Measurements from ENCODE around the gene KMT2A.

The KMT2A gene

GRCh38 chr11:118491041-118491440 lies 54.7 kb downstream of the KMT2A start:
- H3K4me1 ChIP-seq (ENCODE audit: control insufficient read depth, insufficient read depth, low read length) = no peaks in the 10 kb centered on the region
- no peaks in the 10 kb centered on the region for H3K9me3 ChIP-seq (ENCODE audit: control insufficient read depth, insufficient read depth, low read depth, low read length)
- no peaks in the 10 kb centered on the region for H3K27me3 ChIP-seq (ENCODE audit: control insufficient read depth, insufficient read depth, low read length)
- no peak overlapping the region for H3K27ac ChIP-seq (ENCODE audit: low read depth, low read length)
- H3K9ac ChIP-seq (ENCODE audit: low read length) = no peak overlapping the region
- no peak overlapping the region for H3K4me3 ChIP-seq (ENCODE audit: low read depth, low read length)
- H3K36me3 ChIP-seq (ENCODE audit: control insufficient read depth, insufficient read depth, low read length) = peaks cover 83% of the 10 kb centered on the region

DNA sequence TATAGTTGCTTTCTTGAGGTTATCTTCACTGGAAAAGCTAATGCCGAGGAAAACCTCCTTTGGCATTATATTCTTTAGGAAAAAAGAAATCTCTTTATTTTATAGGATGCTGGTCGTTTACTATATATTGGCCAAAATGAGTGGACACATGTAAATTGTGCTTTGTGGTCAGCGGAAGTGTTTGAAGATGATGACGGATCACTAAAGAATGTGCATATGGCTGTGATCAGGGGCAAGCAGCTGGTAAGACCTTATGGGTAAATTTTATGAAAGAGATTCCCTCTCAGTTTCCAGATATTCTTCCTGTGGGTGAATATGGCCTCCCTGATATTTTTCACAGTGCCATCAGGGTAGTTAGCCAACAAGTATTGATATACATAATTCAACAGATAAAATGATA lies 61.5 kb downstream of the KMT2A start:
- Histone ChIP-seq H3K36me3 (ENCODE audit: control insufficient read depth, insufficient read depth, low read length) (peaks cover 97% of the 10 kb centered on the region), H3K27me3 (ENCODE audit: control insufficient read depth, insufficient read depth, low read length) (no peaks in the 10 kb centered on the region), H3K9ac (ENCODE audit: low read length) (no peak overlapping the region), H3K4me1 (ENCODE audit: control insufficient read depth, insufficient read depth, low read length) (no peaks in the 10 kb centered on the region), H3K27ac (ENCODE audit: low read depth, low read length) (no peak overlapping the region), H3K4me3 (ENCODE audit: low read depth, low read length) (no peak overlapping the region), H3K9me3 (ENCODE audit: control insufficient read depth, insufficient read depth, low read depth, low read length) (no peaks in the 10 kb centered on the region)

DNA sequence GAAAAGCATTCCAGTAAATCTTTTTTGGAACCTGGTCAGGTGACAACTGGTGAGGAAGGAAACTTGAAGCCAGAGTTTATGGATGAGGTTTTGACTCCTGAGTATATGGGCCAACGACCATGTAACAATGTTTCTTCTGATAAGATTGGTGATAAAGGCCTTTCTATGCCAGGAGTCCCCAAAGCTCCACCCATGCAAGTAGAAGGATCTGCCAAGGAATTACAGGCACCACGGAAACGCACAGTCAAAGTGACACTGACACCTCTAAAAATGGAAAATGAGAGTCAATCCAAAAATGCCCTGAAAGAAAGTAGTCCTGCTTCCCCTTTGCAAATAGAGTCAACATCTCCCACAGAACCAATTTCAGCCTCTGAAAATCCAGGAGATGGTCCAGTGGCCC lies 66.9 kb downstream of the KMT2A start:
- H3K27ac ChIP-seq (ENCODE audit: low read depth, low read length) = no peak overlapping the region
- H3K9me3 ChIP-seq (ENCODE audit: control insufficient read depth, insufficient read depth, low read depth, low read length) = no peaks in the 10 kb centered on the region
- H3K9ac ChIP-seq (ENCODE audit: low read length) = no peak overlapping the region
- H3K27me3 ChIP-seq (ENCODE audit: control insufficient read depth, insufficient read depth, low read length) = no peaks in the 10 kb centered on the region
- no peak overlapping the region for H3K4me3 ChIP-seq (ENCODE audit: low read depth, low read length)
- no peaks in the 10 kb centered on the region for H3K4me1 ChIP-seq (ENCODE audit: control insufficient read depth, insufficient read depth, low read length)
- H3K36me3 ChIP-seq (ENCODE audit: control insufficient read depth, insufficient read depth, low read length) = peaks cover 98% of the 10 kb centered on the region

DNA sequence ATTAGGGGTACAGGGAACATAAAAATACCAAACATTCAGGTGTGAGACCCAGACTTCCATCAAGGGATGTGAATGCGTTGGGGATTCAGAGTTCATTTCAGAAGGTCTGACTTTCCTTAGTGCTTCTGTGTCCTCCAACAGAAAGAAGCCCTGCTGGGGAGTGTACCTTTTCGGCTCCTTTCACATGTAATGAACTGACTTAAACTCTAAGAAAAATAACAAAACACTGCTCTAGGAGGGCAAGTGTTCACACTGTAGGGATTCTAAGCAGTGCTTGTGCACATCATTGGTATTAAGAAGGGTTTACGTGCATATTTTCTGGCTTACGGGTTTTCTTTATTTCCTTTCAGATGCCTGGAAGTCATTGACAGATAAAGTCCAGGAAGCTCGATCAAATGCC lies 75.3 kb downstream of the KMT2A start:
- no peak overlapping the region for H3K9ac ChIP-seq (ENCODE audit: low read length)
- H3K4me3 ChIP-seq (ENCODE audit: low read depth, low read length) = no peak overlapping the region
- peaks cover 94% of the 10 kb centered on the region for H3K36me3 ChIP-seq (ENCODE audit: control insufficient read depth, insufficient read depth, low read length)
- no peaks in the 10 kb centered on the region for H3K9me3 ChIP-seq (ENCODE audit: control insufficient read depth, insufficient read depth, low read depth, low read length)
- H3K27ac ChIP-seq (ENCODE audit: low read depth, low read length) = peak overlapping the region; percentile 31
- peaks cover 6% of the 10 kb centered on the region; the same call in 1 of the 2 replicates for H3K4me1 ChIP-seq (ENCODE audit: control insufficient read depth, insufficient read depth, low read length)
- no peaks in the 10 kb centered on the region for H3K27me3 ChIP-seq (ENCODE audit: control insufficient read depth, insufficient read depth, low read length)

- Histone ChIP-seq H3K9me3 (ENCODE audit: control insufficient read depth, insufficient read depth, low read depth, low read length) (no peaks in the 10 kb centered on the region), H3K9ac (ENCODE audit: low read length) (no peak overlapping the region), H3K36me3 (ENCODE audit: control insufficient read depth, insufficient read depth, low read length) (peaks cover 85% of the 10 kb centered on the region), H3K4me3 (ENCODE audit: low read depth, low read length) (no peak overlapping the region), H3K4me1 (ENCODE audit: control insufficient read depth, insufficient read depth, low read length) (peaks cover 6% of the 10 kb centered on the region; the same call in 1 of the 2 replicates), H3K27ac (ENCODE audit: low read depth, low read length) (no peak overlapping the region), H3K27me3 (ENCODE audit: control insufficient read depth, insufficient read depth, low read length) (no peaks in the 10 kb centered on the region)
These were observed 77.8 kb downstream of the KMT2A start for GRCh38 chr11:118514103-118514502.

- H3K4me1 ChIP-seq (ENCODE audit: control insufficient read depth, insufficient read depth, low read length) = no peaks in the 10 kb centered on the region
- H3K4me3 ChIP-seq (ENCODE audit: low read depth, low read length) = no peak overlapping the region
- no peak overlapping the region for H3K27ac ChIP-seq (ENCODE audit: low read depth, low read length)
- no peaks in the 10 kb centered on the region for H3K27me3 ChIP-seq (ENCODE audit: control insufficient read depth, insufficient read depth, low read length)
- no peaks in the 10 kb centered on the region for H3K9me3 ChIP-seq (ENCODE audit: control insufficient read depth, insufficient read depth, low read depth, low read length)
- peaks cover 87% of the 10 kb centered on the region for H3K36me3 ChIP-seq (ENCODE audit: control insufficient read depth, insufficient read depth, low read length)
- H3K9ac ChIP-seq (ENCODE audit: low read length) = no peak overlapping the region
These were observed 83.3 kb downstream of the KMT2A start for GRCh38 chr11:118519549-118519948.

DNA sequence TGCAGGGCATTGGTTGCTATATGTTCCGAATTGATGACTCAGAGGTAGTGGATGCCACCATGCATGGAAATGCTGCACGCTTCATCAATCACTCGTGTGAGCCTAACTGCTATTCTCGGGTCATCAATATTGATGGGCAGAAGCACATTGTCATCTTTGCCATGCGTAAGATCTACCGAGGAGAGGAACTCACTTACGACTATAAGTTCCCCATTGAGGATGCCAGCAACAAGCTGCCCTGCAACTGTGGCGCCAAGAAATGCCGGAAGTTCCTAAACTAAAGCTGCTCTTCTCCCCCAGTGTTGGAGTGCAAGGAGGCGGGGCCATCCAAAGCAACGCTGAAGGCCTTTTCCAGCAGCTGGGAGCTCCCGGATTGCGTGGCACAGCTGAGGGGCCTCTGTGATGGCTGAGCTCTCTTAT lies 85.6 kb downstream of the KMT2A start:
- peaks cover 1% of the 10 kb centered on the region; the same call in 1 of the 2 replicates for H3K4me1 ChIP-seq (ENCODE audit: control insufficient read depth, insufficient read depth, low read length)
- H3K36me3 ChIP-seq (ENCODE audit: control insufficient read depth, insufficient read depth, low read length) = peaks cover 73% of the 10 kb centered on the region
- H3K9me3 ChIP-seq (ENCODE audit: control insufficient read depth, insufficient read depth, low read depth, low read length) = no peaks in the 10 kb centered on the region
- no peak overlapping the region for H3K9ac ChIP-seq (ENCODE audit: low read length)
- H3K4me3 ChIP-seq (ENCODE audit: low read depth, low read length) = no peak overlapping the region
- no peak overlapping the region for H3K27ac ChIP-seq (ENCODE audit: low read depth, low read length)
- no peaks in the 10 kb centered on the region for H3K27me3 ChIP-seq (ENCODE audit: control insufficient read depth, insufficient read depth, low read length)

- Histone ChIP-seq H3K27ac (ENCODE audit: low read depth, low read length) (no peak overlapping the region), H3K27me3 (ENCODE audit: control insufficient read depth, insufficient read depth, low read length) (no peaks in the 10 kb centered on the region), H3K36me3 (ENCODE audit: control insufficient read depth, insufficient read depth, low read length) (peaks cover 69% of the 10 kb centered on the region), H3K9ac (ENCODE audit: low read length) (no peak overlapping the region), H3K9me3 (ENCODE audit: control insufficient read depth, insufficient read depth, low read depth, low read length) (no peaks in the 10 kb centered on the region), H3K4me3 (ENCODE audit: low read depth, low read length) (no peak overlapping the region), H3K4me1 (ENCODE audit: control insufficient read depth, insufficient read depth, low read length) (peaks cover 6% of the 10 kb centered on the region; the same call in 1 of the 2 replicates)
These were observed 86.3 kb downstream of the KMT2A start for GRCh38 chr11:118522571-118523072.

GRCh38 chr11:118524356-118524755 lies 88.1 kb downstream of the KMT2A start:
- H3K27ac ChIP-seq (ENCODE audit: low read depth, low read length) = no peak overlapping the region

GRCh38 chr11:118524757-118525470 lies 88.6 kb downstream of the KMT2A start:
- peaks cover 52% of the 10 kb centered on the region for H3K36me3 ChIP-seq (ENCODE audit: control insufficient read depth, insufficient read depth, low read length)
- H3K9me3 ChIP-seq (ENCODE audit: control insufficient read depth, insufficient read depth, low read depth, low read length) = no peaks in the 10 kb centered on the region
- no peak overlapping the region for H3K9ac ChIP-seq (ENCODE audit: low read length)
- no peak overlapping the region for H3K27ac ChIP-seq (ENCODE audit: low read depth, low read length)
- peaks cover 14% of the 10 kb centered on the region; the same call in 1 of the 2 replicates for H3K4me1 ChIP-seq (ENCODE audit: control insufficient read depth, insufficient read depth, low read length)
- no peaks in the 10 kb centered on the region; the same call in 1 of the 2 replicates for H3K27me3 ChIP-seq (ENCODE audit: control insufficient read depth, insufficient read depth, low read length)
- H3K4me3 ChIP-seq (ENCODE audit: low read depth, low read length) = no peak overlapping the region

More at GRCh38 chr11:118524356-118524755, 88.1 kb downstream of the KMT2A start:
- H3K27me3 ChIP-seq (ENCODE audit: control insufficient read depth, insufficient read depth, low read length) = no peaks in the 10 kb centered on the region
- no peaks in the 10 kb centered on the region for H3K9me3 ChIP-seq (ENCODE audit: control insufficient read depth, insufficient read depth, low read depth, low read length)
- peaks cover 8% of the 10 kb centered on the region; the same call in 1 of the 2 replicates for H3K4me1 ChIP-seq (ENCODE audit: control insufficient read depth, insufficient read depth, low read length)
- H3K9ac ChIP-seq (ENCODE audit: low read length) = no peak overlapping the region
- no peak overlapping the region for H3K4me3 ChIP-seq (ENCODE audit: low read depth, low read length)
- H3K36me3 ChIP-seq (ENCODE audit: control insufficient read depth, insufficient read depth, low read length) = peaks cover 57% of the 10 kb centered on the region

DNA sequence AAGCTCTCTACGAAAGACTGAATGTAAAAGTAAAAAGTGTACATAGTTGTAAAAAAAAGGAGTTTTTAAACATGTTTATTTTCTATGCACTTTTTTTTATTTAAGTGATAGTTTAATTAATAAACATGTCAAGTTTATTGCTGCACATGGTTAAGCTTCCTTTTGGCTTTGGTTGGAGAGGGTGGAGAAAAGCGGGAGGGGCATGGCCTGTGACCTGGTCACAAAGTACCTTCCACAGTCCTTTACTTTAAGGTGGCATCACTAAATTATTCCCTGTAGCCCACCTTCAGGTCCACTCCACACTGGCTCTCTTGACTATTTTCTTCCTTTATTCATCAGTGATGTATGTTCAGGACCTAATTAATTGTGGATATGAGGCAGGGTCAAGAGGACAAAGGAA lies 90.4 kb downstream of the KMT2A start:
- Histone ChIP-seq H3K4me1 (ENCODE audit: control insufficient read depth, insufficient read depth, low read length) (peaks cover 16% of the 10 kb centered on the region; the same call in 1 of the 2 replicates), H3K4me3 (ENCODE audit: low read depth, low read length) (no peak overlapping the region), H3K9me3 (ENCODE audit: control insufficient read depth, insufficient read depth, low read depth, low read length) (no peaks in the 10 kb centered on the region), H3K9ac (ENCODE audit: low read length) (no peak overlapping the region), H3K27ac (ENCODE audit: low read depth, low read length) (no peak overlapping the region), H3K27me3 (ENCODE audit: control insufficient read depth, insufficient read depth, low read length) (no peaks in the 10 kb centered on the region; the same call in 1 of the 2 replicates), H3K36me3 (ENCODE audit: control insufficient read depth, insufficient read depth, low read length) (peaks cover 35% of the 10 kb centered on the region)

Data from HUES6 (cell line).